Panc1 (cell line): ENCODE data around the gene RNU5B-1. TPM values are rescaled to one million over a fixed set of nuclear protein-coding genes. Genes with fewer than 3 reads are reported as not detected.

Experiments
- ATAC-seq: fragments of 200-7000 bp; cut with Tn5 transposase; 2 replicates; pipeline ENCODE4 v1.9.1; 2020; ENCODE audit warnings: mild to moderate bottlenecking, moderate library complexity
- BruUV-seq: library from RNA; stranded (reverse); fragments of 400-500 nt; replicated peaks from 2 replicates; lab custom pipeline; 2021; lab: Mats Ljungman, UMichigan
- CTCF ChIA-PET: fragments of 300-600 bp; sonication (Branson Sonifier 250); formaldehyde crosslinking; loops from one replicate; lab custom pipeline; 2022; ENCODE audit warnings: antibody characterized with exemption; lab: Charles Lee
- POLR2A ChIA-PET: fragments of 300-600 bp; sonication (Branson Sonifier 250); formaldehyde crosslinking; loops from one replicate; lab custom pipeline; 2022; ENCODE audit warnings: antibody characterized with exemption; lab: Charles Lee
- DNase-seq: peaks from one replicate; pipeline ENCODE4 v3.0.0-alpha.2; 2010; ENCODE audit warnings: low read depth, low spot score
- H3K27ac ChIP-seq: 2 replicates; pipeline ENCODE4 v1.5.1; 2011; ENCODE audit warnings: mild to moderate bottlenecking, low read length, inconsistent platforms
- H3K27me3 ChIP-seq: fragments of 200-500 bp; sonication (Bioruptor generic); 2 replicates; pipeline ENCODE4 v1.6.0; 2014; ENCODE audit warnings: low read length, inconsistent platforms; ENCODE audit not compliant: control insufficient read depth, insufficient read depth
- H3K36me3 ChIP-seq: fragments of 200-500 bp; sonication (Bioruptor generic); 2 replicates; pipeline ENCODE4 v1.5.1; 2014; ENCODE audit warnings: inconsistent platforms, mild to moderate bottlenecking, low read length, moderate library complexity; ENCODE audit not compliant: control insufficient read depth, insufficient read depth
- H3K4me1 ChIP-seq: 2 replicates; pipeline ENCODE4 v1.5.1; 2011; ENCODE audit warnings: inconsistent platforms, mild to moderate bottlenecking, low read length, moderate library complexity; ENCODE audit not compliant: control insufficient read depth, insufficient read depth
- H3K4me3 ChIP-seq, 2 experiments: 2 replicates each; pipeline ENCODE4 v1.5.1; 2011 to 2012; ENCODE audit warnings: low read depth in 2 of 2, low read length in 2 of 2, mild to moderate bottlenecking in 2 of 2, inconsistent platforms in 1 of 2, moderate library complexity in 1 of 2
- H3K9me3 ChIP-seq: fragments of 200-500 bp; sonication (Bioruptor generic); 2 replicates; pipeline ENCODE4 v1.5.1; 2014; ENCODE audit warnings: low read depth, mild to moderate bottlenecking, inconsistent platforms, low read length, moderate library complexity; ENCODE audit not compliant: control insufficient read depth, insufficient read depth
- CTCF ChIP-seq: fragments of 450-650 bp; IDR thresholded peaks from 2 replicates; pipeline ENCODE4 v1.5.1; 2017; ENCODE audit warnings: mild to moderate bottlenecking
- POLR2AphosphoS5 ChIP-seq: IDR thresholded peaks from 2 replicates; pipeline ENCODE4 v1.6.1; 2012; ENCODE audit warnings: mild to moderate bottlenecking, low read depth, low read length, moderate library complexity
- REST ChIP-seq, 2 experiments: IDR thresholded peaks; 2 replicates each; pipeline ENCODE4 v1.6.1; 2011 to 2012; ENCODE audit warnings: low read depth in 2 of 2, control low read depth in 1 of 2, low read length in 1 of 2, mild to moderate bottlenecking in 1 of 2, moderate library complexity in 1 of 2; ENCODE audit not compliant: insufficient read depth in 1 of 2
- SIN3A ChIP-seq: IDR thresholded peaks from 2 replicates; pipeline ENCODE4 v1.6.1; 2012; ENCODE audit warnings: low read depth, mild to moderate bottlenecking, low read length, moderate library complexity, borderline replicate concordance; ENCODE audit not compliant: insufficient read depth
- TCF7L2 ChIP-seq: IDR thresholded peaks from 2 replicates; pipeline ENCODE4 v1.6.1; 2011; ENCODE audit warnings: mild to moderate bottlenecking, low read depth, low read length, inconsistent platforms
- in situ Hi-C: cut with HindIII; loops from 2 replicates; pipeline ENCODE4 v1.10.0; 2016; ENCODE audit warnings: low sequenced_read_pairs, low pct_unique_long_range_greater_than_20kb
- intact Hi-C: fragments of 100-400 bp; cut with micrococcal nuclease; formaldehyde crosslinking; loops from one replicate; pipeline ENCODE4 v1.10.0; 2022; ENCODE audit not compliant: unreplicated experiment
- total RNA-seq: library from RNA; stranded (reverse); gene quantifications from one replicate; pipeline ENCODE4 v1.2.1, GENCODE V29; 2021; ENCODE audit not compliant: unreplicated experiment

The RNU5B-1 gene
- total RNA-seq, 1 experiment from 2014 or later = not detected

DNA sequence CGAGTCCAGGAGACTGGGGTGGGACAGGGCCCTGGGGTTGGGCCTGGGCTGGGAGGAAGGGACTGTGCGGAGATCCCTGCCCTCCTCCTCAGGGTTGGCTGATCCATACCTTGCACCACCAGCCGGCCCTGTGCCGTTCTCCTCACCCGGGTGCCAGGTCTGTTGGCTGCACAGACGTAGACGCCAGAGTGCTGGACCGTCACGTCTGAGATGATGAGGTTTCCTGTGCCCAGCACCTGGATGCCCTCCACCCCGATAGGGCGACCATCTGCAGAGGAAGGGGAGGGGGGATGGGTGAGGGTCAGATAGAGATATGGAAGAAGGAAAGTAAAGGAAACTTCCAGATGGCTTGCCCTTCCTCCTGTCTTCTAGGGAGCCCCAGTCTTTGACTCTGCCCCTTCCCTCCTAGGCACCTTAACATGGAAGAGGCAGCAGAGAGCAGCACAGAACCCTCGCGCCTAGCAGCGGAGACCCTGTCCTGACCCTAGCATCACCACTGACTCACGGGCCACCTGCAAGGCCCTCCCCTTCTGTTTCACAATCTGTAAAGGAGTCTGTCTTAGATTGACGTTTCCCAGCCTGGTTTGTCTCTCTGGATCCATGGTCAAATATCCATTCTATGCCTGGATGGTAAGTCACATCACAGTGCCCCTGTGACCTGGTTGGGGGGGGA lies 28.8 kb downstream of the RNU5B-1 start:
- POLR2A ChIA-PET = no interaction called here
- ATAC-seq = no peak
- Histone ChIP-seq H3K27me3 (no peaks in the 10 kb centered on the region), H3K9me3 (no peaks in the 10 kb centered on the region), H3K4me1 (no peaks in the 10 kb centered on the region), H3K36me3 (no peaks in the 10 kb centered on the region), H3K27ac (no peak overlapping the region), H3K4me3 (no peak overlapping the region)
- DNase-seq = no peak
- no peak for TF ChIP-seq POLR2AphosphoS5
- TF ChIP-seq REST (IDR thresholded peaks at IDR 0.05; ENCODE audit: insufficient read depth in 1 of 2, low read depth in 2 of 2, low read length in 1 of 2) = no peak
- no peak for TF ChIP-seq SIN3A
- TF ChIP-seq TCF7L2 = no peak
- no peak for TF ChIP-seq CTCF
- CTCF ChIA-PET = no interaction called here
- in situ Hi-C loops = no loop called here
- intact Hi-C loops = no loop called here
- BruUV-seq = no TSS peak

DNA sequence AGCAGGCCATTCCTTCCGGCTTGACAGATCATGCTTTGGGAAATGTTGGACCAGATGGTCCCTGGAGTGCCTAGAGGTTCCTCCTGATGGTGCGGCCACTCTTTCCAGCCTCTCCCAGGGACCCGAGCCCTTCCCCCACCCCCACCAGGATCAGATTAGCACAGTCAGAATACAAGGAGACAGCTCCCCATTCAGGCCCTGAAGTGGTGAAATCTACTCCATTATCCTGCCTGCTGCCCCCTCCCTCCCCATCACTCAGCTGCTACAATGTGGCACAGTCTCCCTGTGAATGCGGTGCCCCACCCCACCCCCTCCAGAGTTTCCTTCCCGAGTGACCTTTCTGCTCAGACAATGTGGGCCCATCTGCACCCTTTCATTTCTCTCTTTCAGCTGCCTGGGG lies 29.4 kb downstream of the RNU5B-1 start:
- BruUV-seq = no TSS peak
- TF ChIP-seq REST (IDR thresholded peaks at IDR 0.05; ENCODE audit: insufficient read depth in 1 of 2, low read depth in 2 of 2, low read length in 1 of 2) (no peak), CTCF (no peak), POLR2AphosphoS5 (no peak), TCF7L2 (no peak), SIN3A (no peak)
- Histone ChIP-seq H3K27me3 (no peaks in the 10 kb centered on the region), H3K36me3 (no peaks in the 10 kb centered on the region), H3K4me1 (no peaks in the 10 kb centered on the region), H3K4me3 (no peak overlapping the region), H3K27ac (no peak overlapping the region), H3K9me3 (no peaks in the 10 kb centered on the region)
- ATAC-seq (no peak), DNase-seq (no peak)
- ChIA-PET CTCF (no interaction called here), POLR2A (no interaction called here)
- intact Hi-C loops (no loop called here), in situ Hi-C loops (no loop called here)
